ENCODE measurements around the gene ARHGEF10L.

The ARHGEF10L gene

DNA sequence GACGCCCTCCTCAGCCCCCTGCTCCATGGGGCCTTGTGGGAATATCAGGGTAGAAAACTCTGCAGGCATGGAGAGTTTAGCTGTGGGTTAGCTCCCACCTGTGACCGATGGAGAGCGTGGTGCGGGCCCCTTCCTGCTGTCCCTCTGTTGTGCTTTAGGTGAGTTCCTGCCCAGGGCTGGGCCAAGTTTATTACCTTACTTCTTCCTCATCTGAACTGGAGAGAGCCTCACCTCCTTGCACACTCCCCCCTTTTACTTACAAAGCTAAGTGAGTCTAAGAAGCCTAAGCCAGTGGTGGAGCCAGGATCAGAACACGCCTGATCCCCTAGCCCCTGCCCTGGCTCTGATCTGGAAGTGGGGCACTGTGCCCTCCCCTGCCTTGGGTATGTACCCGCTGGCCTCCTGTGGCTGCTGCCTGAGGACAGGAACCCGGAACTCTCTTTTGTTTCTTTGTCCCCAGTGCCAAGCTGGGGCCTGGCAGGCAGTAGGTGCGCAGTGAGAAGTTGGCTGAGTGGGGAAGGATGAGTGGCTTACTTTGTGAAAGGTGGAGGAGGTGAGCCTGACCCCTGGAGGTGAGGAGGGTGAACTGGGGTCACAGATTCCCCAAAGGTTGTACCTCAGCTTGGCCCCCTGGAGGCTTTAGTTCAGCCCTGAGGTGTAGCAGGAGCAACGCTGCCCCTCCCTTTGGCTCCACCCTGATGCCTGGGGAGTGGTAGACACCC is 32.9 kb downstream of the ARHGEF10L start:
- no peak for DNase-seq

DNA sequence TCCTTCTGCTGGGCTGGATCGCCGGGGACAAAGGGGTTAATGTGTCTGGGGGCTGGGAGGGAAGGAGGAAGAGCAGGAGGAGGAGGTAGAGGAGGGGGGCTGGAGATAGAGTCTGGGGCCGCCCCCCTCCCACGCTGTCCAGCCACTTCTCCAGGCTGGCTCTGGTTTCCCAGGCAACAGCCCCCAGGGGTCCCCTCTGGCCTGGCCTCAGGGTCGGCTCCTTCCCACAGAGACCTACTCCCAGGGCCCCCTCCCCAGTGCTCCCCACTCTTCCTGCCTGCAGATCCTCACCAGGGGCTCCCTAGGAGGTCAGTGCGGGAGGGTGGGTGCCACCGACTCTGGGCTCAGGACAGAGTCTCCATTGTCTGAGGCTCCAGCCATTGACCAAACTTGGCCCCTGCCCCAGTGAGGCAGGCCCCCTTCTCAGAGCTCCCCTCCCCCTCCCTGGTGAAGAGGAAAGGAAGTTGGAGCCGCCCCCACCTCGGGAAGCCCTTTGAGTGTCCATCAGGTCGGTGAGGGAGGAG is 34.1 kb downstream of the ARHGEF10L start:
- DNase-seq = no peak

DNA sequence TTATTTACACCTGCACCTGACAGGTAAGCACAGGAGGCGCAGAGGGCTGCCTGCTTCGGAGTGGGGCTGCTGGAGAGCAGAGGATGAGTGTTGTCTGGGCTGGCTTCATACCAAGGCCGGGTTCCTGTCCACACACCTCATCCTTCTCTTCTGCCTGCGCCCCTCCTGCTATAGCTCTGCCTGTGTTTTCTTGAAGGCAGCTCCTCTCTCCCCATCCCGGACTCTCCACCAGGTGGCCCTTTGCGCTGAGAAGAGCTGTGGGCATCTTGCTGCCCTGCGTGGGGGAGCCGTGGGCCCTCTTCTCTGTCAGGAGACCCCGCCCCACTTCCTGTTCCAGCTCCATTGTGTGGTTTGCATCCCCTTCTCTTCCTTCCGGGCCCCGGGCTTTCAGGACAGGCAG is 35.0 kb downstream of the ARHGEF10L start:
- peak; percentile 75 for DNase-seq

DNA sequence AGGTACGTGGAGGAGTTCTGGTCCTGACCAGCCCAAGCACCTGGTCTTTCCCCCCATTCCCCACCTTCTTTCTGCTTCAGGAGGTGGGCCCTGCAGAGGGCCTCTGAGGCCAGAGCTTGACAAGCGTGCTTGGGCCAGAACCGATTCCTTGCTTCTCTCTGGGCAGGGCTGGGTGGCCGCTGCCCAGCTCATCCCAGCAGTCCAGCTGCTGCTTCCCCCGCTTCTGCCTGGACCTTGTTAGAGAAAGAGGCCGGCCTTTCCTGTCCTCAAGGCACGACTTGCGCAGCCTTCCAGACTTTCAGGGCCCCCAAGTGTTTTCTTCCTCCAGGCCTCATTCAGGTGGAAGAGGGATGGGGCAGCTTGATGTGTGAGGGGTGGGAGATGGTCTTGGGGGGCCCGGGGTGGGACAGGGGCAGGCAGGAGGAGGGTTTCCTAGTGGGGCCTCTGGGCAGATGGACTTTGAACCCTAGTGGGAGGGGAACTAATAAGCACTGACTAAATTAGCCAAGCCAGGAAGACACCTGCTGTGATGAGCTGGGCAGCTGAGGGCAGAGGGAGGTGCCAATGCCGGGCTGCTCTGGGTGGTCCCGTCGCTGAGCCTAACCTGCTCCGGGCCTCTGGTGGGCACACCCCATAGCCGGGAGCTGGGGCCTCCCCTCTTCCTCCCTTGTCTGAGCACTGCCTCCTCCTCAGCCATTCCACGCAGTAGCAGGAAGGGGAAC is 36.5 kb downstream of the ARHGEF10L start:
- no peak for DNase-seq

DNA sequence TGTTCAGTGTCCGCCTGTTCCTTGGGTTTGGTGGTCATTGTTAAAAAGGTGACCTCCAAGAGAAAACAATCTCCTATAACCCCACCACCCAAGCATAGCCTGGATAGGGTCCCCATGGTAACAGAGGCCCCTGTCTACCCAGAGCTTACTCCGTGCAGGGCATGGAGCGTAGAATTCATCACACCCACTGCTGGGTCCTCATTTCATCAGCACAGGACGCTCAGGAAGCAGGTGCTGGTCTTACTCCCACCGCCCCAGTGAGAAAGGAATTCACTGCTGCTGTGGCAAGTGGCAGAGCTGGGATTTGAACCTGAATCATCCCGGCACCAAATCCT is 37.0 kb downstream of the ARHGEF10L start:
- no peak for DNase-seq

DNA sequence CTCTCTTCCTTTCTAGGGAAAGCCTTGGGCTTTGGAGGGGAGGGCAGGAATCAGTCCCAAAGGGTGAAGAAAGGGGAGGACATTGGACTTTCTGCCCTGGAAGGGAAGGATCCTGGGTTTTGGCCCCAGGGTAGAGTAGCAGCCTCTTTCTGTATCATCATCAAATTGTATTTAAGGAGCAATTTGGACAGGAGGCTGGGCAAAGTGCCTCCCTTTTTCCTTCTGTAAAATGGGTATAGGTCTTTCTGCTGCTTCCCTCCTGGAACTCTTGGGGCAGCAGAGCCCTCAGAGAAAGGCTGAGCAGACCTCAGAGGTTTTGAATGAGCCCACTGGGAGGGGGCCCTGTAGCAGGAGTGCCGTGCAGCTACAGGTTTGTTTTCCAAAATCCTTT is 38.4 kb downstream of the ARHGEF10L start:
- no peak for DNase-seq

DNA sequence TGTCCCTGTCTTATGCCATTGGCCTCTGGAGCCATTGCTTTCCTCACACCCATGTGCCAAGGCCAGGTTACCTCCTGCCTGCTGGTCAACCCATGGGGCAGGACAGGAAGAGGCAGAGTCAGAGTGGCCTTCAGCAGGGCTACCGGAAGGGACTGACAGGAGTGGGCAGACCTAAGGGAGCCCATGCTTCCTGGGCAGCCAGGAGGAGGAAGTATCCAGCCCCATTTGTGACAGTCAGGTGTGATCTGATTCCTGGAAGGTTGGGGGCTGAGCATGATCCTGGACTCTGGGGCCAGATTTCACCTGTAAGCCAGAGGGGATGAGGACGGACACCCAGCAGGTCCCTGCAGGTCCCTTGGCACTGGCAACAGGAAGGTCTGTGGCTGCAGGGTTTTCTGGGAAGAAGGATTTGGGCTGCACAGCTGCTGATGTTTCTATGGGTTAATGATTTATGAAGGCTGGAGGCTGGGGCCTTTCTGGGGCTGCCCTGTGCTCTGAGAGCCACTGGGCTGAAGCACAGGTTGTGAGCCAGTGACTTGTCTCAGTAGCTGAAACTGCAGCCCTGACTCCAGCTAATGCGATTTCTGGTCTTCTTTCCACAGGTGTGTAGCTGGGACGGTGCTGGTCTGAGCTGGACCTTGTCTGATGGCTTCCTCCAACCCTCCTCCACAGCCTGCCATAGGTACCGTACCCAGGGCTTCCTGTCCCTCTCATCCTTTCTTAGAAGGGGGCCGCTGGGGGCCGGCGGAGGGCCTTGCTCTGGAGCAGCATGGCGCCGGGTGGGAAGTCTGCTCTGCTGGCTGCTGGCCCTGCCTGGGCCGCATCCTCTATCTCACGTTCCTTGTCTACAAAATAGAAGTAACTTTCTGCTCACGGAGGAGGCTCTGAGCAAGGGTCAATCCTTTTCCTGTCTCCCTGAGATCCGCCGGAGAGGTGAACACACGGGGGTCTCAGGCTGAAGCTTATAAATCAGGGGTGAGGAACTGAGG is 40.7 kb downstream of the ARHGEF10L start:
- peak; percentile 23 for DNase-seq

DNA sequence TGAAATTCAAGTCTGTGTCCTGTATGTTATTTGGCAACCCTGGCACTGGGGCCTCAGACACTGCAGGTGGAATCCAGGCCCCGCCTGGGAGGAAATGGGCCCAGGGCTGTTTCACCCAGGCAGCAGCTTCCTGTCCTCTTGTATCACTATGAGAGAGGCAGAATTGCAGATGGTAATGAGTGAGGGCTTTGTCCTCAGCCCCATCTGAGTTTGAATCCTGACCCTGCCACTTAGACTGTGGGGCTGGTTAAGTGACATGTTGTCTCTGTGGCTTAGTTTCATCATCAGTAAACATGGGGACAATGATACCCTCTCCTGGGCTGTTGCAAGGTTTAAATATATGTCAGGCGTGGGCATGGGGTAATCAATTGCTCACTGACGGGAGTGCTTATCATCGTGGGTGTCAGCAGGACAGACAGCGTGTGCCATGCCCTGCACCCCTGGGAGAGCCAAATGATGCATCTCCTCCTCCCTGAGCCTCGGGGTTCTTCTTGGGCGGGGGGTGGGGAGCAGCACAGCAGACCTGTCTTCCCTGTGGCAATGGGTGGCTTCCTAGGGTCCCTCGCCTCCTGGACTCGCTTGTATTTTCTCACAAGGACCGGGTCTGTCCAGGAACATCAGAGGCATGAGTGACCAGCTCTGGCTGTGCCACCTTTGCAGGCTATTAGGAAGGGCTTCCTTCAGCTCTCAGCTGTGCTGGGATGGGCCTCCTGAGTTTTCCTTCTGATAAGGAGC is 42.1 kb downstream of the ARHGEF10L start:
- no peak for DNase-seq

DNA sequence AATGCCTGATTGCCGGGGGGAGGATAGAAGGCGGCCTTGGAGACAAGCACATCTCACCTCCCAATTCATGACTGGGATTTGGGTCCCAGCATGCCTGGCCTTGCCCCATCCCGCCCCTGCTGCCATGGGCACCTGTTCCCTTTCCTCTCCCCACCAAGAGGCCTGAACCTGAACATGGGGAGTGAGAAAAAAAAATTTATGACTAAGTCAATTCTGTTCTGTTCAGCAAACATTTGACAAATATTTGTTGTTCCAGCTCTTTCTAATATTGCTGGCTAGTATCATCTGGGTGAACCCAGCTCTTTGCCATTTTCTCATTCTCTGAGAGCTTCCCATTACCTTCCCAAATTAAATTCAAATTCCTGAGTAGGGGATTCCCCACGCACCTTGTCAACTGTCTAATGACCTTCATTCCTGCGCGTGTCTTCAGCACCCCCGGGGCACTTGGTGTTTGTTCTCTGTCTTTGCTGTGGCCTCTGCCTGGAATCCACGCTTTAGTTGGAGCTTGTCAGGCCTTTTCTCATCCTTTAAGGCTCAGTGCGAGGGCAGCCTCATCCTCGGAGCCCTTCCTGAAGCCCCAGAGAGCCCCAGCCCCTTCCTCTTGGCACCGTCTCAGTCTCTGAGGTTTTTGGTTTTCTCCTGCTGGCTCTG is 42.8 kb downstream of the ARHGEF10L start:
- no peak for DNase-seq

DNA sequence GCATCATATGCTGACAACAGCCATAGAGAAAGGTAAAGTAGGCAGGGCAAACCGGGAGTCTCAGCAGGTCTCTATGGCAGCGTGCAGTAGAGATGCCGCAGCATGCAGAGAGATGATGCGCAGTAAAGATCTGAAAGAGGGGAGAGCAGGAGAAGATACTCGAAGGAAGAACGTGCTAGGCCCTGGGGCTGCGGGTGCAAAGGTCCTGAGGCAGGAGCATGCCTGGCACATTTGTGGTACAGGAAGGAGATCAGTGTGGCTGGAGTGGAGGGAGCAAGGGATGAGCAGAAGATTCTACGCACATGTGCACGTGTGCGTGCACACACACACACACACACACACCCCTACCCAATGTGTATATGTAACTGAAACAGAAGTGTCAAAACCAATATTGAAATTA is 45.0 kb downstream of the ARHGEF10L start:
- DNase-seq = no peak

DNA sequence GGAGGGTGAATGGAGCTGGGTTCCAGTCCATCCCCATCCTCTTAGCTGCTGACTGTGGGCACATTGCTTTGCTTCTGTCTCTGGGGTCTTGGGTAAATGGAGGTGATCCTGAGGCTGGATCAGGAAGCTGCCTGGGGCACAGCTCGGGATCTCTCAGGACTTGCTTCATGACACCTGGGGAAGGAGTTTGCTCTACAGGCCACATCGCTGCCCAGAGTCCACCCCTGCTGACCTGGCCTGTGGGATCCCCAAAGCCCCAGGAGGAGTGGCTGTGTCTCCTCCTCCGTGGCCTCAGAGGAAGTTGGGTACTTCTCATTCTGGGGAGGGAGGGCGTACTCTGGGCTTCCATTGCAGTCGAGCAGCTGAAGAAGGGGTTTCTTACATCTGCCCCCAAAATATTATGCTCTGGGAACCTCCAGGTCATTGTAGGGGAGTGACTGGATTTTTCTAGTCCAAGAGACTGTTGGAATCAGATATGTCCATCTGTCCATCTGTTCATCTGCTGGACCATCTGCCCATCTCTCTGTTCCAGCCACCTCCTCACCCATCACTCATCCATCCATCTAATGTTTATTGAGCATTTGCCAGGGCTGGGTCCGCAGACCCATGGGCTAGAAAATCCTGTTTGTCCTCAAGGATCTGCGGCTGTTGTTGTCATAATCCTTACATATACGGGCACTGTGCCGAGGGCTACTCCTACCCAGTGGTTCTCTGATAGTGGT is 45.9 kb downstream of the ARHGEF10L start:
- no peak for DNase-seq

DNA sequence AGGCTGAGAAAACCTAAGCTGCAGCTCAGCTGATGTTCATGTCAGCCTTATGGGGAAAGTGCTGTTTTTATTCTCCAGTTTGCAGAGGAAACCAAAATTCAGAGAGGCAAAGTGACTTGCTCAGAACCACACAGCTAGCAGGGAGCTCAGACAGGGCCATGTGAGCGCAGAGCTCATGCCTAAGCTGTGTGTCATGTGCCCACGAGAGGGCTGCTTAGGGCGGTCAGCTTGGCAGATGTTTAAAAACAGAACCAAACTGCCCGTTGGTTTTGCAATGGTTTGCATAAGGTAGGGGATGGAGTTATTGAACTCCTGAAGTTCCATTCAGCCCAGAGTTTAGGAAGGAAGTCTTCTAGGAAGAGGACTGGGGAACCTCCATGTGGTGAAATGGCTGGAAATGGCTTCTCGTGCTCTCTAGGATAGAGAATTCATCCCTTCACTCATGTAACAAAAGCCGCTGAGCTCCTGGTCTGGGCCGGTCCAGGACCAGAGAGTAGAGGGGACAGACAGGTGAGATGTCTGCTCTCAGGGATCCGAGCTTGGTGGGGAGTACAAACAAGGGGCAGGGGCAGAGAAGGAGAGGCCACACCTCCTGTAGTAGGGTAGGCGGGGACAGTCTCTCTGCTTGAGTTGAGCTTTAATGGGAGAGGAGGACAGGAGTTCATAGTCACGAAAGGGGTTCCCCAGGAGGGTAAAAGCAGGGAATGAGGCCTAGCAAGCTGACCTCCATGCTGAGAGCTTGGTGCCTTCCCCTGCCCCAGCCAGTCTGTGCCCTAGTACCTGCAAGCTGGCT is 46.9 kb downstream of the ARHGEF10L start:
- DNase-seq = peak; percentile 6

DNA sequence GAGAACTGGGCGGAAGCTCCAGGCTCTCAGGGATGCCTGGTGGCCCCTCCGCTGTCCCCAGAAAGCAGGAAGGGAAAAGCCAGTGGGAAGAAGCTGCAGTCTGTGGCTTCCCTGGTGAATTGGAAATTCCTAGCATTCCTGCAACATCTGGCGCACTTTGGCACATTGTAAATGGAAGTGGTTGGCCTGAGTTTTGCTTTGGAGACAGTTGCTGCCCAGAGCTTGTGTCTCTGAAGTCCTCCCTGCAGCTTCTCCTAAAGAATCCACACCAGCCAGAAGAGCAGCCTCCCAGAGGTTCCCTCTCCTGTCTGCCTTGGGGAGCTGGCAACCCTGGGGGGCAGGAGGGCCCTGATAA is 48.2 kb downstream of the ARHGEF10L start:
- DNase-seq = no peak

DNA sequence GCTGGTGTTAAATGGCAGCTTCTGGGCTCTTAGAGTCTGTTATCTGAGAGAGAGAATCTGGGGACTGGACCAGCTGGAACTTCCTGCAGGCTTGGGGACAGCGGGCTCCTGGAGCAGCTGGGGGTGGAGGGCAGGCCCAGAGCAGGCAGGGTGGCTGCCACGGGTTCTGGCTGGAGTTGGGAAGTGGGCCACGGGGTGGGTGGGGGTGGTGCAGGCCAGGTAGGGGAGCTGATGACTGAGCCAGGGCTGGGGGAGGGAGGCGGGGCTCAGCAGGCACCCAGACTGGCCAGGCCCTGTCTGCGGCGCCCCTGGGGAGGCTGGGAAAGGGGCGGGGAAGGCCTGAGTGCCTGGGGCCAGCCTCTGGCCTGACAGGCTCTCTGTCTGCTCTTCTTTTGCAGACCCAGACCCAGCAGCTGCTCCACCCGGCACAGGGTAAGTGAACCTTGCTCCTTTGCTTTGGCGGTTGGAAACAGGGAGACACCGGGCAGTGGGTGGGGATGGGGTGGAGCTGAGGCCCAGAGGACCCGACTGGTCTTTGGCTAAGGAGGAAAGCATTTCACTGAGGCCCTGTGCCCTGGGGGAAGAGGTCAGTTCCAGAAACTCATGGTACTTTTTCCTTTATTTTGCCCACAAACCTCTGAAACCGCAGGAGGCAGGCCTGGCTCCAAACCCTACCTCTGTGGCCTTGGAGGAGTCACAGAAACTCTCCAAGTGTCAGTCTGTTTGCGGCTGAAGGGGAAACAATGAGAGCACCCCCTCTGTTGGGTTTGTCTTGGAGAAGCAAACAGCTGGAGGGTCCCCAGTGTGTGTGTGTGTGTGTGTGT is 48.8 kb downstream of the ARHGEF10L start:
- DNase-seq = peak; percentile 71

DNA sequence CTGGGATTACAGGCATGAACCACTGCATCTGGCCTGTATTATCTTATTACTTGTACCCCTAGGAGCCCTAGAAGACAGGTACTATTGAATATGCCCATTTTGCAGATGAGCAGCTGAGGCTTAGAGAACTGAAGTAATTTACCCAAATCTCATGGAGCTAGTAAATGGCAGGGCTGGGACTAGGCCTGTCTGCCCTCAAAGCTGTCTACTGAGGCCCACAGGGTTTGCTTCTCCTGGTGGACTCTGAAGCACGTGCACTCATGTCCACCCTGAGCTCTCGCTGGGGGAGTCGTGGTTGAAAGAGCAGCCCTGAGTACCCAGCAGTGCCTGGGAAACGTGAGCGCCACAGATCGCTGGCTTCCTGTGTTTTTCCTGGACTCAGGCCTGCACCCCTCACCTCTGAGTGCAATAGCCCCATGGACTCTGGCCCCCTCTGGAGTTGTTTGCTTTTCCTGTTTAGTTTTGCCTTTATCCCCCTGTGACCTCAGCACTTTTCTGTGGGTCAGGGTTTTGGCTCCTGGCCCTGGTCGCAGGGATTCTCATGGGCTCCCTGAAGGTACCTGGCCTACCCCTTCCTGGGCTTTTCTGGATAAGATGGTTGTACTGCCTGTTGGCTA is 52.4 kb downstream of the ARHGEF10L start:
- no peak for DNase-seq

DNA sequence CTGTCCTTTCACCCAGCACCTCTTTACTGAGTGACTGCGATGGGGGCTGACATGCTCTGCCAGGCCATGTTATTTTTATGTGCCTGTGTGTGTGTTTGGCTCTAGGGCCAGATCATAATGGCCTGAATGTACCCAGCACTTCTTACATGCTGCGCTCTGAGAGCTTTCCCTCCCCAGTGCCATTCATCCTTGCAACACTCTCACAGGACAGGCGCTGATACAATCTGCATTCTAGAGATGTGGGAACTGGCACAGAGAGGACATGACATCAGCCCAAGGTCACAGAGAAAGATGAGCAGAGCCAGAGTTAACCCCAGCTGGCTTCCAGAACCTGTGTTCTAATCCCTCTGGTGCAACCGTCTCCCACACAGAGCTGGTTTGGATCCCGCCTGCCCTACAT is 54.5 kb downstream of the ARHGEF10L start:
- DNase-seq = no peak

DNA sequence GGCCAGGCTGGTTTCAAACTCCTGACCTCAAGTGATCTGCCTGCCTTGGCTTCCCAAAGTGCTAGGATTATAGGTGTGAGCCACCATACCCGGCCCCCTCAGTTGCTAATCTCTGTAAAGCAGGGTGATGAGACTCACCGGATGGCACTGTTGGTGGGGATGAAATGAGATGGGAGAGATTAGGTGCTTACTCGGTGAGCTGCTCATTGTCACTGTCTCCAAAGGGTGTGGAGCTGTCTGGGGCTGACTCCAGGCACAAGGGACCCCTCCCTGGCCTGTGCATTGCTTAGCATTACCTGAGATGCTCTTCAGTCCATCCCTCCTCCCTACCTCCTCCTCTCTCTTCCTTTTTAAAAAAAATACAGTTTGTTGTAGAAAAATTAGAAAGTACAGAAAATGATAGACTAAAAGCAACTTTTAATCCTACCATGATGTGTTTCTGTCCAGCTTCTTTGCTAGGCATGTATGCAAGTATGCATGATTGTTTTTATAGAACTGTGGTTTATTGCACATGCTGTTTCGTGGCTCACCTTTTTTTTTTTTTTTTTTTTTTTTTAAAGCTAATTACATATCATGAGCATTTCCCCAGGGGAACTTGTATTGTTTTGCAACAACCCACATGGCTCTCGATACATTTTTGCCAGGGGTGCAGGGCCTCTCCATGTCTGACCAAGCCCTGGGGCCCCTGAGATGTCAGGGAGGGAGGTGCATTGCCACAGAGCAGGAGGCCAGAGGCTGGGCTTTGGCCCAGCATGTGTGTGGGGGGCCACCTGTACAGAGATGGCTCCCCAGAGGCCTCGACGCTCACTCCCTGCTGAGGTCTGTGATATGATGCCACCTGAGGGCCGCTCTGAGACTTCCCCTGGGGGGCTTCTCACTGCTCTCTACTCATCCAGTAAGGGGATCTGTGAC is 55.4 kb downstream of the ARHGEF10L start:
- no peak for DNase-seq

DNA sequence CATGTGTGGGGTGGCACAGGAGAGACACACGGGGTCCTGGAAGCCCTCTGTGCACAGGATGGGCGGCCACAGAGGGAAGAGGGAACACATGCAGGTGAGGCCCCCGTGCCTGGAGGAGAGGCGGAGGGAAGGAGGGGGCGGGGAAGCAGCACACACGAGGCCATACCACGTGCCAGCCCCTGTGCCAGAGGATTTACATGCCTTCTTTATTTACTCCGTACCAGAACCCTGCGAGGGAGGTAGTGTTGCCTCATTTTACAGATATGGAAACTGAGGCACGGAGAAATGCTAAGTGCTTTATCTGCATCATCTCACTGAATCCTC is 56.1 kb downstream of the ARHGEF10L start:
- no peak for DNase-seq

All from NCI-H526 treated with DMSO at 0.1 percent for 48 hours (cell line).